GM23338 (cell line): ENCODE measurements around the gene CHMP6. TPM values are rescaled to one million over a fixed set of nuclear protein-coding genes. Genes with fewer than 3 reads are reported as not detected.

Experiments
- ATAC-seq: fragments of 200-7000 bp; cut with Tn5 transposase; 3 replicates; pipeline ENCODE4 v1.9.1; 2020
- DNase-seq: peaks from one replicate; pipeline ENCODE4 v3.0.0-alpha.2; 2015; ENCODE audit warnings: low spot score
- H2AFZ ChIP-seq: fragments of 200-600 bp; sonication (generic); 2 replicates; pipeline ENCODE4 v1.8.0; 2016; ENCODE audit warnings: antibody characterized with exemption, mild to moderate bottlenecking, moderate library complexity
- H3F3A ChIP-seq: fragments of 200-600 bp; sonication (generic); replicated peaks from 2 replicates; pipeline ENCODE4 v1.8.0; 2017; ENCODE audit warnings: antibody characterized with exemption, mixed run types, low read depth
- H3K27ac ChIP-seq: fragments of 200-600 bp; sonication (generic); 2 replicates; pipeline ENCODE4 v1.6.1; 2016; ENCODE audit warnings: low read depth
- H3K27me3 ChIP-seq: fragments of 200-600 bp; sonication (generic); 2 replicates; pipeline ENCODE4 v1.8.0; 2016; ENCODE audit warnings: mild to moderate bottlenecking, mixed run types, moderate library complexity; ENCODE audit not compliant: insufficient read depth
- H3K36me3 ChIP-seq: fragments of 200-600 bp; sonication (generic); 2 replicates; pipeline ENCODE4 v1.8.0; 2016; ENCODE audit warnings: mild to moderate bottlenecking; ENCODE audit not compliant: insufficient read depth
- H3K4me1 ChIP-seq: fragments of 200-600 bp; sonication (generic); 2 replicates; pipeline ENCODE4 v1.8.0; 2016; ENCODE audit warnings: mild to moderate bottlenecking, moderate library complexity; ENCODE audit not compliant: insufficient read depth
- H3K4me2 ChIP-seq: fragments of 200-600 bp; sonication (generic); 2 replicates; pipeline ENCODE4 v1.7.1; 2017; ENCODE audit warnings: mixed run types
- H3K4me3 ChIP-seq: fragments of 200-600 bp; sonication (generic); 2 replicates; pipeline ENCODE4 v1.6.1; 2016; ENCODE audit warnings: mixed run types
- H3K79me2 ChIP-seq: fragments of 200-600 bp; sonication (generic); replicated peaks from 2 replicates; pipeline ENCODE4 v1.8.0; 2017; ENCODE audit warnings: mild to moderate bottlenecking; ENCODE audit not compliant: insufficient read depth
- H3K9me2 ChIP-seq: fragments of 200-600 bp; sonication (generic); 2 replicates; pipeline ENCODE4 v1.8.0; 2017; ENCODE audit not compliant: insufficient read depth
- H4K20me1 ChIP-seq: fragments of 200-600 bp; sonication (generic); replicated peaks from 2 replicates; pipeline ENCODE4 v1.8.0; 2017; ENCODE audit warnings: mild to moderate bottlenecking; ENCODE audit not compliant: insufficient read depth
- H3K27ac Mint-ChIP-seq: 2 replicates; pipeline ENCODE4 v1.8.0; 2020; ENCODE audit warnings: inconsistent platforms, mild to moderate bottlenecking, moderate library complexity, mixed read lengths
- H3K27me3 Mint-ChIP-seq: 3 replicates; pipeline ENCODE4 v1.8.0; 2022; ENCODE audit warnings: low read depth, mild to moderate bottlenecking, moderate library complexity, mixed read lengths, inconsistent platforms; ENCODE audit not compliant: insufficient read depth, poor library complexity
- H3K36me3 Mint-ChIP-seq: 3 replicates; pipeline ENCODE4 v1.8.0; 2021; ENCODE audit warnings: low read depth, mild to moderate bottlenecking, inconsistent platforms, moderate library complexity, mixed read lengths
- H3K4me1 Mint-ChIP-seq: 3 replicates; pipeline ENCODE4 v1.8.0; 2020; ENCODE audit warnings: mild to moderate bottlenecking, inconsistent platforms, mixed read lengths
- H3K4me3 Mint-ChIP-seq: 3 replicates; pipeline ENCODE4 v1.8.0; 2021; ENCODE audit warnings: moderate library complexity, mild to moderate bottlenecking, inconsistent platforms, mixed read lengths
- H3K9me3 Mint-ChIP-seq: 3 replicates; pipeline ENCODE4 v1.8.0; 2020; ENCODE audit warnings: moderate library complexity, mild to moderate bottlenecking, inconsistent platforms, mixed read lengths
- CREB1 ChIP-seq: fragments of 250-450 bp; sonication (Bioruptor Pico); IDR thresholded peaks from 2 replicates; pipeline ENCODE4 v1.5.0; 2020; ENCODE audit warnings: low read depth, mild to moderate bottlenecking, moderate library complexity
- EZH2phosphoT487 ChIP-seq: fragments of 200-600 bp; sonication (generic); IDR thresholded peaks from one replicate; pipeline ENCODE4 v1.8.1; 2018; ENCODE audit warnings: antibody characterized with exemption; ENCODE audit not compliant: unreplicated experiment
- NANOG ChIP-seq: IDR thresholded peaks from 2 replicates; pipeline ENCODE4 v1.6.1; 2016; ENCODE audit warnings: antibody characterized with exemption, borderline replicate concordance
- POLR2AphosphoS5 ChIP-seq: IDR thresholded peaks from 2 replicates; pipeline ENCODE4 v1.6.1; 2016; ENCODE audit warnings: antibody characterized with exemption, low read depth
- REST ChIP-seq: IDR thresholded peaks from one replicate; pipeline ENCODE4 v1.6.1; 2018; ENCODE audit warnings: antibody characterized with exemption; ENCODE audit not compliant: unreplicated experiment
- STAT1 ChIP-seq: IDR thresholded peaks from one replicate; pipeline ENCODE4 v1.6.1; 2016; ENCODE audit warnings: antibody characterized with exemption; ENCODE audit not compliant: unreplicated experiment
- ZNF114 ChIP-seq: fragments of 250-450 bp; sonication (Bioruptor Pico); IDR thresholded peaks from 2 replicates; pipeline ENCODE4 v1.5.0; 2020; ENCODE audit warnings: mild to moderate bottlenecking, moderate library complexity
- ZNF331 ChIP-seq: fragments of 250-450 bp; sonication (Bioruptor Pico); IDR thresholded peaks from 2 replicates; pipeline ENCODE4 v1.5.0; 2020; ENCODE audit warnings: low read depth, mild to moderate bottlenecking, moderate library complexity
- polyA plus RNA-seq: library from polyadenylated mRNA; unstranded; fragments of >200 nt; fragmentation: Nextera tagmentation; extraction: Ambion mirVana; gene quantifications from 2 replicates; pipeline ENCODE4 v1.2.1, GENCODE V29; 2016
- total RNA-seq: library from RNA; depleted of rRNA; stranded (reverse); fragments of >200 nt; shearing (Covaris generic); gene quantifications from 2 replicates; pipeline ENCODE4 v1.2.3, GENCODE V29; 2014
- TF ChIP-seq, protein P1 (sequence below): fragments of 250-450 bp; sonication (Bioruptor Pico); IDR thresholded peaks from 2 replicates; pipeline ENCODE4 v1.5.0; 2020; ENCODE audit warnings: mild to moderate bottlenecking, moderate library complexity
- TF ChIP-seq, protein P2 (sequence below): IDR thresholded peaks from 2 replicates; pipeline ENCODE4 v1.6.1; 2016; ENCODE audit warnings: antibody characterized with exemption

Gene CHMP6
- total and polyA plus RNA-seq, 2 experiments from 2014 or later = 12.3 to 14.0 TPM

GRCh38 chr17:81021531-81022343 lies 30.1 kb downstream of the CHMP6 start:
- H4K20me1 ChIP-seq = no peaks in the 10 kb centered on the region
- no peak overlapping the region for H3K4me2 ChIP-seq
- H3K36me3 ChIP-seq = no peaks in the 10 kb centered on the region
- H3F3A ChIP-seq = peaks cover 19% of the 10 kb centered on the region
- H3K4me1 Mint-ChIP-seq = peaks cover 10% of the 10 kb centered on the region
- no peak overlapping the region for H3K27ac ChIP-seq
- H3K4me3 ChIP-seq = no peak overlapping the region
- 0 out of 2 replicates have a peak, but pooled peaks cover 4% of the 10 kb centered on the region for H3K9me2 ChIP-seq
- peaks cover 3% of the 10 kb centered on the region; the same call in 1 of the 2 replicates for H3K4me1 ChIP-seq
- no peak for ATAC-seq
- no peak overlapping the region for H3K4me3 Mint-ChIP-seq
- no peak overlapping the region for H2AFZ ChIP-seq
- H3K79me2 ChIP-seq = no peaks in the 10 kb centered on the region
- peaks cover 6% of the 10 kb centered on the region; the same call in 1 of the 3 replicates for H3K9me3 Mint-ChIP-seq
- H3K27me3 ChIP-seq = no peaks in the 10 kb centered on the region
- no peaks in the 10 kb centered on the region; the same call in 2 of the 3 replicates for H3K36me3 Mint-ChIP-seq
- no peak for DNase-seq
- TF ChIP-seq, protein P1, sequence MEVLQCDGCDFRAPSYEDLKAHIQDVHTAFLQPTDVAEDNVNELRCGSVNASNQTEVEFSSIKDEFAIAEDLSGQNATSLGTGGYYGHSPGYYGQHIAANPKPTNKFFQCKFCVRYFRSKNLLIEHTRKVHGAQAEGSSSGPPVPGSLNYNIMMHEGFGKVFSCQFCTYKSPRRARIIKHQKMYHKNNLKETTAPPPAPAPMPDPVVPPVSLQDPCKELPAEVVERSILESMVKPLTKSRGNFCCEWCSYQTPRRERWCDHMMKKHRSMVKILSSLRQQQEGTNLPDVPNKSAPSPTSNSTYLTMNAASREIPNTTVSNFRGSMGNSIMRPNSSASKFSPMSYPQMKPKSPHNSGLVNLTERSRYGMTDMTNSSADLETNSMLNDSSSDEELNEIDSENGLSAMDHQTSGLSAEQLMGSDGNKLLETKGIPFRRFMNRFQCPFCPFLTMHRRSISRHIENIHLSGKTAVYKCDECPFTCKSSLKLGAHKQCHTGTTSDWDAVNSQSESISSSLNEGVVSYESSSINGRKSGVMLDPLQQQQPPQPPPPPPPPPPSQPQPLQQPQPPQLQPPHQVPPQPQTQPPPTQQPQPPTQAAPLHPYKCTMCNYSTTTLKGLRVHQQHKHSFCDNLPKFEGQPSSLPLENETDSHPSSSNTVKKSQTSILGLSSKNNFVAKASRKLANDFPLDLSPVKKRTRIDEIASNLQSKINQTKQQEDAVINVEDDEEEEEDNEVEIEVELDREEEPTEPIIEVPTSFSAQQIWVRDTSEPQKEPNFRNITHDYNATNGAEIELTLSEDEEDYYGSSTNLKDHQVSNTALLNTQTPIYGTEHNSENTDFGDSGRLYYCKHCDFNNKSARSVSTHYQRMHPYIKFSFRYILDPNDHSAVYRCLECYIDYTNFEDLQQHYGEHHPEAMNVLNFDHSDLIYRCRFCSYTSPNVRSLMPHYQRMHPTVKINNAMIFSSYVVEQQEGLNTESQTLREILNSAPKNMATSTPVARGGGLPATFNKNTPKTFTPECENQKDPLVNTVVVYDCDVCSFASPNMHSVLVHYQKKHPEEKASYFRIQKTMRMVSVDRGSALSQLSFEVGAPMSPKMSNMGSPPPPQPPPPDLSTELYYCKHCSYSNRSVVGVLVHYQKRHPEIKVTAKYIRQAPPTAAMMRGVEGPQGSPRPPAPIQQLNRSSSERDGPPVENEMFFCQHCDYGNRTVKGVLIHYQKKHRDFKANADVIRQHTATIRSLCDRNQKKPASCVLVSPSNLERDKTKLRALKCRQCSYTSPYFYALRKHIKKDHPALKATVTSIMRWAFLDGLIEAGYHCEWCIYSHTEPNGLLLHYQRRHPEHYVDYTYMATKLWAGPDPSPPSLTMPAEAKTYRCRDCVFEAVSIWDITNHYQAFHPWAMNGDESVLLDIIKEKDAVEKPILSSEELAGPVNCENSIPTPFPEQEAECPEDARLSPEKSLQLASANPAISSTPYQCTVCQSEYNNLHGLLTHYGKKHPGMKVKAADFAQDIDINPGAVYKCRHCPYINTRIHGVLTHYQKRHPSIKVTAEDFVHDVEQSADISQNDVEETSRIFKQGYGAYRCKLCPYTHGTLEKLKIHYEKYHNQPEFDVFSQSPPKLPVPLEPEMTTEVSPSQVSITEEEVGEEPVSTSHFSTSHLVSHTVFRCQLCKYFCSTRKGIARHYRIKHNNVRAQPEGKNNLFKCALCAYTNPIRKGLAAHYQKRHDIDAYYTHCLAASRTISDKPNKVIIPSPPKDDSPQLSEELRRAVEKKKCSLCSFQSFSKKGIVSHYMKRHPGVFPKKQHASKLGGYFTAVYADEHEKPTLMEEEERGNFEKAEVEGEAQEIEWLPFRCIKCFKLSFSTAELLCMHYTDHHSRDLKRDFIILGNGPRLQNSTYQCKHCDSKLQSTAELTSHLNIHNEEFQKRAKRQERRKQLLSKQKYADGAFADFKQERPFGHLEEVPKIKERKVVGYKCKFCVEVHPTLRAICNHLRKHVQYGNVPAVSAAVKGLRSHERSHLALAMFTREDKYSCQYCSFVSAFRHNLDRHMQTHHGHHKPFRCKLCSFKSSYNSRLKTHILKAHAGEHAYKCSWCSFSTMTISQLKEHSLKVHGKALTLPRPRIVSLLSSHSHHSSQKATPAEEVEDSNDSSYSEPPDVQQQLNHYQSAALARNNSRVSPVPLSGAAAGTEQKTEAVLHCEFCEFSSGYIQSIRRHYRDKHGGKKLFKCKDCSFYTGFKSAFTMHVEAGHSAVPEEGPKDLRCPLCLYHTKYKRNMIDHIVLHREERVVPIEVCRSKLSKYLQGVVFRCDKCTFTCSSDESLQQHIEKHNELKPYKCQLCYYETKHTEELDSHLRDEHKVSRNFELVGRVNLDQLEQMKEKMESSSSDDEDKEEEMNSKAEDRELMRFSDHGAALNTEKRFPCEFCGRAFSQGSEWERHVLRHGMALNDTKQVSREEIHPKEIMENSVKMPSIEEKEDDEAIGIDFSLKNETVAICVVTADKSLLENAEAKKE (CRISPR knock-in tag) = no peak
- TF ChIP-seq ZNF331 (CRISPR knock-in tag) (no peak), STAT1 (no peak), NANOG (no peak), EZH2phosphoT487 (no peak), REST (no peak), POLR2AphosphoS5 (no peak), ZNF114 (CRISPR knock-in tag) (no peak), CREB1 (CRISPR knock-in tag) (no peak)
- TF ChIP-seq, protein P2, sequence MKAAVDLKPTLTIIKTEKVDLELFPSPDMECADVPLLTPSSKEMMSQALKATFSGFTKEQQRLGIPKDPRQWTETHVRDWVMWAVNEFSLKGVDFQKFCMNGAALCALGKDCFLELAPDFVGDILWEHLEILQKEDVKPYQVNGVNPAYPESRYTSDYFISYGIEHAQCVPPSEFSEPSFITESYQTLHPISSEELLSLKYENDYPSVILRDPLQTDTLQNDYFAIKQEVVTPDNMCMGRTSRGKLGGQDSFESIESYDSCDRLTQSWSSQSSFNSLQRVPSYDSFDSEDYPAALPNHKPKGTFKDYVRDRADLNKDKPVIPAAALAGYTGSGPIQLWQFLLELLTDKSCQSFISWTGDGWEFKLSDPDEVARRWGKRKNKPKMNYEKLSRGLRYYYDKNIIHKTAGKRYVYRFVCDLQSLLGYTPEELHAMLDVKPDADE = no peak
- peaks cover 38% of the 10 kb centered on the region for H3K27me3 Mint-ChIP-seq
- no peak overlapping the region for H3K27ac Mint-ChIP-seq
